ENCODE results near the gene IL27RA.

GRCh38 chr19:14053500-14053899 lies 21.9 kb downstream of the IL27RA start:
- TF ChIP-seq CTCF (IDR thresholded peaks at IDR 0.05) (no peak), POLR2A (IDR thresholded peaks at IDR 0.05) (no peak)

Data from adrenal gland (tissue), 5 donors.